ENCODE data around the gene VRK2.
"Not testable (repeated sequence)": the region's sequence is repeated elsewhere in the genome, so short reads cannot be mapped to it uniquely, and the experiment has no call there.

The VRK2 gene

DNA sequence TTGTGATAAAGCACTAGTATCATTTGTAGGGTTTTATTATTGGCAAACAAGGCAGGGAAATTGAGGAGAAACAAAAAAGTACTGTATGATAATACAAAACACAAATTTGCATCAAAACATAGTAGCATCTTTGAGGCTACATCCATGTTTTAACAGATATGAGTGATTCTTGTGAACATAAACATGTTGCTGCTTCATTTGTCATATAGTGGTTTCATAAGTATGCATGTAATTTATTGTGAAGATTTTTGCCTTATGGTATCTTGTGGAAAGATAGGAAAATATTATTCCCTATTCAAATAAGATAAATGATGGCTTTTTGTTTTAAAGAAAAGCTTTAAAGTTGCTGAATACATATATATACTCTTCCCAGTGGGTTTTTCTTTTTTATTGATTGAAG, 60.3 kb downstream of the VRK2 start:
- in situ Hi-C loops (cut with MboI; ENCODE audit: low sequenced_read_pairs): no loop called here

DNA sequence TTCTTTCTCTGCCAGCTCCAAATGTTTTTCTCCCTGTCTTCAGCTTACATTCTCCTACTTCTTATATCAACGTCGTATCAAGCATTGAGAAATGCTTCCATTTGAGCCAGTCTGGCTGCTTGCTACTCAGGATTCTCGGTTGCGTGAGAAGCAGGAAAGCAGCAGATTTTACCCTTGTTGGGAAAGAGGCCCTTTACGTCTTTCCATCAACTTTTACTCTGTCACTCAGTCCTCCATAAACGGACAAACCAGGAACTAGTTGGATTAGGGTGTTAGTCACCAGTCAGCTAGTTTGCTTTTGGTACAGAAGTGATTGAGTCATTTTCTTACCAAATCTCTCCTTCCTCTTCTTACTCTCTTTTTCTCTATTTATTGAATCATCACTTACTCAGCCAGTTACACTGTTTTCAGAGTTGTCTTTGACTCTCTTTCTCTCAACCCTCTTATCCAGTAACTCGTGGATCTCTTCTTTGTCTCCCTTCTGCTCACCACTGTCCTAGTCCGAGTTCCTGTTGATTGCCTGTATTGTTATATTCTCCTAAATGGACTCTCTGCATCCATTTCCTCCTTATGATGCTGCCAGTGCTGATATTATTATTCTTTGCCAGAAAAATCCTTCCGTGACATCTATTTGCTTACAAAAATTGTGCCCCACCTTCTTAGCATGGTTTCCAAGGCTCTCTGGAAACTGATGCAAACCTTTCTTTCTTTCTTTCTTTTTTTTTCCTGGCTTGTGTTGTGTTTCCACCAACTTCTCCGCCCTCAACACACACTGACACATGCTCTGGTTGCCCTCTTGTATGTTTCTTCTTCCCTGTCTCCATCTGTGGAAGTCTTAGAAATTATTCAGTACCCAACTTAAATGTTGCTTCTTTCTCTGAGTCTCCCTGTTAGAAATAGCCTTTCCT, 61.5 kb downstream of the VRK2 start:
- in situ Hi-C loops (cut with MboI; ENCODE audit: low sequenced_read_pairs): no loop called here

DNA sequence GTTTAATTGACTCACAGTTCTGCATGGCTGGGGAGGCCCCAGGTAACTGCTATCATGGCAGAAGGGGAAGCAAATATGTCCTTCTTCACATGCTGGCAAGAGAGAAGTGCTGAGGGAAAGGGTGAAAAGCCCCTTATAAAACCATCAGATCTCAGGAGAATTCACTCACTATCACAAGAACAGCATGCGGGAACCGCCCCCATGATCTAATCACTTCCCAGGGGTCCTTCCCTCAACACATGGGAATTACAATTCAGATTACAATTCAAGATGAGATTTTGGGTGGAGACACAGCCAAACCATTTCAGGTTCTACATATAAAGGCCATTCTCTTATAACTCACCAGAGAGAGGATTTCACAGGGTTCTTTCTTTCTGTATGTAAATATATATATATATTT, 62.9 kb downstream of the VRK2 start:
- in situ Hi-C loops (cut with MboI; ENCODE audit: low sequenced_read_pairs): no loop called here

DNA sequence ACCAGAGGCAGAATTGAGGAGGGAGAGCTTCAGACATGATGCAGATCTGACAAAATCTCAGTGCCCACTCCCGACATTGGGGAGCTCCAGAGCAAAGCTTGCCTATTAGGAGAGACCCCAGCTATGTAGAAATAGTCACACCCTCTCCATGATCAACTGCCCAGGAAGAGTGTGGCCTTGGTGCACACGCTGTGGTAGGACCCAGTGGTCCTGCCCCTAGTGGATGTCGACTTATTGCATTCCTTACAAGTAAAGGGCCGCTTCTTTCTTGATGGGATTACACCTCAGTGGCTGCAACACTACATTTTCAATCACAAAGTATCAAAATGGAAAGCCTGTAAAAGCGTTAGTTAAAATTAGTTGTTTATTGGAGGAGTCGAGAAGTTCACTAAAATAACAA, 64.2 kb downstream of the VRK2 start:
- in situ Hi-C loops (cut with MboI; ENCODE audit: low sequenced_read_pairs): no loop called here

DNA sequence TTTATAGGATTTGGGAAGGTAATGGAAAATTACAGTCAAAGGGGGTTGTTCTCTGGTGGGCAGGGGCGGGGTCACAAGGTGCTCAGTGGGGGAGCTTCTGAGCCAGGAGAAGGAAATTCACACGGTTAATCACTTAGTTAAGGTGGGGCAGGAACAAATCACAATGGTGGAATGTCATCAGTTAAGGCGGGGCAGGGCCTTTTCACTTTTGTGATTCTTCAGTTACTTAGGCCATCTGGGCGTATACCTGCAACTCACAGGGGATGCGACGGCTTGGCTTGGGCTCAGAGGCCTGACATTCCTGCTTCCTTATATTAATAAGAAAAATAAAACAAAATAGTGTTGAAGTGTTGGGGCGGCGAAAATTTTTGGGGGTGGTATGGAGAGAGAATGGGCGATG, 67.0 kb downstream of the VRK2 start:
- in situ Hi-C loops (cut with MboI; ENCODE audit: low sequenced_read_pairs): not testable (repeated sequence)

DNA sequence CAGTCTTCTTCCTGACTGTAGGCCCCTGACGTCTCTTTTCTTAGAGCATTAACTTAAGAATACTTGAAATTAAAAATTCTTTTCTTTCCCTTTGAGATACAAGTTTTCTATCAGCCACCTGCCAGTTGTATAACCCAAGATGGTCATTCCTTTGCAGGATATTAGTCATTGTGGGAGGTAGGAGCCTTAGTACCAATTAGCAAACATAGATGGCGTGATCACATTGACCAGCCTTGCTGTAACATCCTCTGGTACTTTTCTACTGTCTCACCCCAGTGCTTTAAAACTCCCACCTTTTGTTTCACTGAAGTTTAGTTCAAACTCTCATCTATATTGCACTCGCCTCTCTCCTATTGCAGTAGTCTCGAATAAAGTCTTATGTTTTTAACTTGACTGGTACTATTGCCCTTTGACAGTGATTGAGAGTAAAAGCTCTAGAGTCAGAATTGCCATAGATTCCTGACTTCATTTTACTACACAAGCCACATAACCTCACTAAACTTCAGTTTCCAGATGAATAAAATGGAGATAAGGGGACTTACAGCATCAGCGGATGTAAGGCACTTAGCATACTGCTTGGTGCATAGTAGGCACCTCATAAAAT, 74.1 kb downstream of the VRK2 start:
- in situ Hi-C loops (cut with MboI; ENCODE audit: low sequenced_read_pairs): no loop called here

DNA sequence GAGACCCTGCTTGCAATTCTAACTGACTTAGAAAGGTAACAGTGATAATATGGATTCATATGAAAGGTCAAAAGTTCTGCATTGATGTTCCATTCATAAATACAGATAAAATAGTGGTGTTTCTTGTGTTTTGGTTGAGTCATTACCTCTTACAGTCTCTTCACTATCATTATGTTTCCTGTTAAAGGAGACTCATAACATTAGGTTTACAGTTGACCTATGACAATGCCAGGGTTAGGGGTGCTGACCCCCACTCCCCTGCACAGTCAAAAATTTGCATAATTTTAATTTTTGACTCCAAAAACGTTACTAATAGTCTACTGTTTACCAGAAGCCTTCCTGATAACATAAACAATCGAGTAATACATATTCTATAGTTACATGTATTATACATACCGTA, 75.4 kb downstream of the VRK2 start:
- in situ Hi-C loops (cut with MboI; ENCODE audit: low sequenced_read_pairs): no loop called here

DNA sequence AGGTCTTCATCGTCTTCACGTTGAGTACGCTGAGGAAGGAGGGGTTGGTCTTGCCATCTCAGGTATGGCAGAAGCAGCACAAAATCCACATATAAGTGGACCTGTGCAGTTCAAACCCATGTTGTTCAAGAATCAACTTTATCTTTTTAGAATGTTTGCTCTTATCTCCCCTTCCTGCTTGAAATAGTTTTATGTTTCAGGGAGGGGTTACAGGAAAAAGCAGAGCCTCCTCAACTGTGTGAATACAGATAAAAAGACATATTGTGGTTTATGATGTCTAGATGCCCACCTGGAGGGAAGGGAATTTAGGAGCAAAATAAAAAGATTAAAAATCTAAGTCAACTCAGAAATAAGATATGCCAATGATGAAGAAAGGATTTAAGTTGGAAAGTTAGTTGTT, 75.9 kb downstream of the VRK2 start:
- in situ Hi-C loops (cut with MboI; ENCODE audit: low sequenced_read_pairs): no loop called here

DNA sequence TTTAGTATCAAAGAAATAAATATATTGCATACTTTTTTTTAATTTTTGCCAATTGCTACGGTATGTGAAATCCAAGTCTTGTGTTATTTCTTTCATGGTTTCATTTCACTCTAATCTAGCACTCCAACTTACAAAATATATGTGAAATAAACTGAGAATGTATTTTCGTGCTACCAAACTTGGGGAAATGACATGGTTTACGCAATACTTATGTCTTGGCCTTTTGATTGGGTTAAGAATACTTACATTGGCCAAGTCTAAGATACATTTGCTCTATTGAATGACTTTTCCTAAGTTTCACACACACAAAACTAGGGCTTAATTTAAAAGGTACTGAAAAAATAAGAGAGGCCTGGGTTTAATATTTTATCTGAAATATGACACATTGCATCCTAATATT, 80.5 kb downstream of the VRK2 start:
- in situ Hi-C loops (cut with MboI; ENCODE audit: low sequenced_read_pairs): no loop called here

DNA sequence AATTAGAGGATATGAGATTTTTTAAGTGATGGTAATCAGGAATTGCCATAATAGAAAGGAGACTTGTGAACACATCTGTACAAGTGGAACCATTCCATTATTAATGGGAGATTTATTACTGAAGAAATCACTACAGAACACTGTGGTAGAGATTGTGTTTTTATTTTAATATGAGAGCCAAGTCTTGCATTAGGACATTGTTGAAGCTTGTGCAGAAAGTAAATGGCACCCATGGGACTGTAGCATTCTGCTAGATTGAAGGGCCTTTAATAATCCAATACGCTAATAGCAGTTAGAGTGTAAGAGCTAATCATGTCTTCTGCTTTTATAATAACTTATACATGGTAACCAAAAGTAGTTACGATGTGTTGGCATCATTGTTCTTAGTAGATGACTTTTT, 83.6 kb downstream of the VRK2 start:
- in situ Hi-C loops (cut with MboI; ENCODE audit: low sequenced_read_pairs): no loop called here

DNA sequence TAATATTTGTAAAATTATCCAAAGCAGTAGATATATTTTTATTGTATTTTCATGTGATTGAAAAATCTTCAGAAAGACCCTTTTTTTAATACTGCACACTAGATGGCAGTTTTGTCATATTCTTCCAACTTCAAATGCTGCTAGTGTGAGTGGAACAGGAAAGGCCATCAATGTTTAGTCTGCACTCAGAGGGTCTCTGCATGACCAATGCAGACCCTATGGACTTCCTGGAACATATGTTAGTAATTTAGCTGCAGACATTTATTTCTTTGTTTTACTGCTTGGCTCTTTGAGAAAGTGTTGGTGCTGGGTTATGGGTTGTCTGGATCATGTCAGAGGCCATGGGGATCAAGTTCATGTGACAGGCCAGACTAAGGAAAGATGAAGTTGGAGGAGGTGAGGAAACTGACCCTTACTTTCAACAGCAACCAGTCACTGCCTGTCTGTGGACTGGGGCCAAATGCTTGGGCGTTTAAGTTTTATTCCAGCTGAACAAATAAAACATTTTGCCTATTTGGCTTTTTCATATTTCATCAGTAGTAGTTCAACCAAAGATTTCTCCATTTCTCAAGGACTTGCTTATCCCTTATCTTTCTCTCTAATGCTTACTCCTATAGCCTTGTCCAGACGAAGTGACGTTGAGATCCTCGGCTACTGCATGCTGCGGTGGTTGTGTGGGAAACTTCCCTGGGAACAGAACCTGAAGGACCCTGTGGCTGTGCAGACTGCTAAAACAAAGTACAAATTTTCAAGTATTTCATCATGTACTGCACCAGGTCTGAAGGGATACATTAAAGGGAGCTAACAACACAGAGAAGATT, 84.8 kb downstream of the VRK2 start:
- in situ Hi-C loops (cut with MboI; ENCODE audit: low sequenced_read_pairs): no loop called here

DNA sequence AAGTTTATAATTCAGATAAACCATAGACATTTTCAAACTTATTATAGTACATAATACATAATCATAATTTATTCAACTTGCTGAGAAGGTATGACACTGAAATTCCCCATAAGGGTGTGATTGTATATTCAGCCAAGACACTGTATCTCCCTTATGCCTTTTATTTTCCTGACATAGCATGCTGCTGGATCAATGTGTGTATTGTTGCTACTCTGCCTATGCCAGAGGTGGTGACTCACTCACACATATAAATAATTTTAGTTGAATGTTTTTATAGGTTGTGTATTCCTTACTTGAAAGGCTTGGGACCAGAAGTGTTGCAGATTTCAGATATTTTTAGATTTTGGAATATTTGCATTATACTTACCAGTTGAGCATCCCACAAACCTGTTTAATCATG, 86.8 kb downstream of the VRK2 start:
- in situ Hi-C loops (cut with MboI; ENCODE audit: low sequenced_read_pairs): no loop called here

DNA sequence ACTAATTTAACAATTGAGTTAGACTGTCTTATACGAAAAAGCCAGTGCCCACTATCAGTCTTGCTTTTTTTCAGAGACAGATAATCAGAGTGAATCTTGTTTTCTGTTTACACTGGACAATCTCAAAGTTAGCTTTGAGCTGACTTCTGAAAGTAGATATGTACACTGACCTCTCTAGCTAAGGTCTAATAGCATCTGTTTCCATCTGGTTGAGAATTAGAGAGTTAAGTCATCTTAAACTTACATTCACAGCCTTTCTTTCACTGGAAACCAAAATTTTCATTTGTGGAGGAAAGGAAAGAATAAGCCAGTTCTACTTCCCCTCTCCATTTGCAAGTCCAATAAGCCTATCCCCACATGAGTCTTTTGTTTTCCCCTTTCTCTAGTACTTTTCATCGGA, 89.3 kb downstream of the VRK2 start:
- in situ Hi-C loops (cut with MboI; ENCODE audit: low sequenced_read_pairs): no loop called here

DNA sequence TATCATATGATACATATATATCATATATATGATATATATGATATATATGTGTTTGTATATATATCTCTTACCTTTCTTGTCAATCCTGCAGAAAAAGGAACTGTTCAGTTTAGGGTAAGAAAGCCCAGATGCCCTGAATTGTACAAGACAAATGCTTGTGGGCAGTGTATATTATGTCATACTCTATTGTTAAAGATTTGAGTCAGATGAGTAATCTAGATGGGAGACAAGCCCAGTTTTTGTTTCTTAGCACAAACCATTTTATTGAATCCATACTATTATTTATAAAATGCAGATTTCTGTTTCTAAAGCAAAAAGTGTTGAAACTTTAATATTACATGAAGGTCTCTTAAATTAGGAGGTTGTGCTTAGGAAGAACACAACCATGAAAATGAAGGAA, 90.6 kb downstream of the VRK2 start:
- in situ Hi-C loops (cut with MboI; ENCODE audit: low sequenced_read_pairs): no loop called here

DNA sequence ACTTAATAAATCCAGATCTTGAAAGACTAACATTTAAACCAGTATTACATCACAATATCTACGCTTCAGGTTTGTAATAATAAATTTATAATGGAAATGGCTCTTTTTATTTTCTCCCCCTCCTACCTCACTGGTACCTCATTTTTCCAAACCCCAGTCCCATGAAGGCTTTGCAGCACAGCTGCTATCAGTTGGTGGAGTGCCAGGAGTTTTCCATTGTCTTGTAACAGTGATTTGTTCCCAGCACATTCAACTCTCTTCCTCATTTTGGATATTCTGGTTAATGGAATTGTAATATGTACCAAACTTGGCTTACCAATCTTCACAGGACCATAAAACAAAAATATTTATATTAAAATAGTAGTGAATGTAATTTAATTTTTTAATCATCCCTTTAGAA, 91.2 kb downstream of the VRK2 start:
- in situ Hi-C loops (cut with MboI; ENCODE audit: low sequenced_read_pairs): no loop called here

DNA sequence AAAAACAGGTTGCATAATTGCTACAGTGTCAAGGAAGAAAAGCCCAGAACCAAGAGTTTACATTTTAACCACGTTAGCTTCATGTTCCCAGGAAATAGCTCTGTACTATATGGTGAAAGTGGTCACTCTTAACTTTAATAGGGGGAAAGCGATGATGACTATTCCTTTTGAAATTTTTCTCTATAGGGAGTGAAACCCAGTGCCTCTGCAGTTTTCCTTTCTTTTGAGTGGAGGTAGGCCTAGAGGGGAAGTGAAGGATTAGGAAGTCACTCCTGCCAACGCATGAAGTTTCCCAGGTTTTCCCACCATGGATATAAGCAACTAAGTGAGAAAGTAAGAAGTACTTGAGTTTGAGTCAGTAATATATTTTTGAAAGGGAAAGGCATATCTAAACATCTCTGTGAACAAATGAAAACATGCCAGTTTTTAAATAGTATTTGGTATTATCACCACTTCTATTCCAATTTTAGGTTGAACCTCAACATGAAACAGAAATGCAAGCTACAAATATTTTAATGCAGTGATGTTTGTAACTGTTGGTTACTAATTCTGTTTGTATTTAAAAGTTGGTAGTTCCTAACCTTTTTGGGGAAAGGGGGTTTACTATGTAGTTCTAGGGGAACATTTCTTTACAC, 91.9 kb downstream of the VRK2 start:
- in situ Hi-C loops (cut with MboI; ENCODE audit: low sequenced_read_pairs): no loop called here

DNA sequence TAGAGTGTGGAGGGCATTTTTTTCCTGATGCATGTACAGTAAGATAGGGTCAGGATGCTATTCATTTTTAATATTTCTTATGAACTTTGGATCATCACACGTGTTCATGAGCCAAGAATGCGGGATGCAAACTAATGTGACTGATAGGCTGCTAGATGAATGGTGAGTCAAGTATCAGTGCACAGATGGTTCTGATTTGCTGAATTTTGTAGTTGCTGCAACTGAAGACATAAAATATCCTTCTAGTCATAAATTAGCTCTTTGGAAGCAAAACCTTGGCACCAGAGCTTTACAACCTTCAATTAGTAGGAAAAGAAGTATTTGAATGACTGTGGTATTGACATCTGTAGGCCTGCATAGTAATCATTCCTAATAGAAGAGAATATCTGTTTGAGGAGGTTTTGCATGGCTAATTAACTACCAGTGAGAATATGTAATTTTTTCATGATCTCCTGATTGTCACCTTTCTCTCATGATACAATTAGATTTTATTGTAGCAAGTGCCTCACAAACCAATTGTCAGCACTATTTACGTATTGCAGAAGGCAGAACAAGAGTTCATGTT, 94.0 kb downstream of the VRK2 start:
- in situ Hi-C loops (cut with MboI; ENCODE audit: low sequenced_read_pairs): no loop called here

DNA sequence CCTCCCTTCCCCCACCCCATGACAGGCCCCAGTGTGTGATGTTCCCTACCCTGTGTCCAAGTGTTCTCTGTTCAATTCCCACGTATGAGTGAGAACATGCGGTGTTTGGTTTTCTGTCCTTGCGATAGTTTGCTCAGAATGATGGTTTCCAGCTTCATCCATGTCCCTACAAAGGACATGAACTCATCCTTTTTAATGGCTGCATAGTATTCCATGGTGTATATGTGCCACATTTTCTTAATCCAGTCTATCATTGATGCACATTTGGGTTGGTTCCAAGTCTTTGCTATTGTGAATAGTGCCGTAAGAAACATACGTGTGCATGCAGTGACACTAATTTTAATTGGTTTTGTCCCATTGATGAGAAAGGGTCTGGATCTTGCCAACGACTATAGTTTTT, 99.2 kb downstream of the VRK2 start:
- in situ Hi-C loops (cut with MboI; ENCODE audit: low sequenced_read_pairs): not testable (repeated sequence)

DNA sequence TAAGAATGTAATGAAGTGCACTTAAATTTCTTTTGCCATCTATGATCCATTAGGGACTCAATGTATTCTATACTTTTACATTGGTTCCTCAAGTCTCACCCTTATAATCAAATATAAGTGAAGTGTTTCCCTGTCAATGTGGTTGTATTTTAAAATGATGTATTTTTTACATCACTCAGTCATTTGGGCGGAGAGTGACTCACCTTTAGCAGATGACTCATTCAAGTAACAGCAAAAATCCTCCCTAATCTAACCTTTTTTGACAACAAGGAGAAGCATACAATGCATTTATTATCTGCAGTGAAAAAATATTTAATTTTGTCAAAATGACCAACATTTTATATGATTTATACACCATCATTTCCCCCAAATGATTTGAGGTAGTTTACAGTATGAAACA, 100.1 kb downstream of the VRK2 start:
- in situ Hi-C loops (cut with MboI; ENCODE audit: low sequenced_read_pairs): no loop called here

DNA sequence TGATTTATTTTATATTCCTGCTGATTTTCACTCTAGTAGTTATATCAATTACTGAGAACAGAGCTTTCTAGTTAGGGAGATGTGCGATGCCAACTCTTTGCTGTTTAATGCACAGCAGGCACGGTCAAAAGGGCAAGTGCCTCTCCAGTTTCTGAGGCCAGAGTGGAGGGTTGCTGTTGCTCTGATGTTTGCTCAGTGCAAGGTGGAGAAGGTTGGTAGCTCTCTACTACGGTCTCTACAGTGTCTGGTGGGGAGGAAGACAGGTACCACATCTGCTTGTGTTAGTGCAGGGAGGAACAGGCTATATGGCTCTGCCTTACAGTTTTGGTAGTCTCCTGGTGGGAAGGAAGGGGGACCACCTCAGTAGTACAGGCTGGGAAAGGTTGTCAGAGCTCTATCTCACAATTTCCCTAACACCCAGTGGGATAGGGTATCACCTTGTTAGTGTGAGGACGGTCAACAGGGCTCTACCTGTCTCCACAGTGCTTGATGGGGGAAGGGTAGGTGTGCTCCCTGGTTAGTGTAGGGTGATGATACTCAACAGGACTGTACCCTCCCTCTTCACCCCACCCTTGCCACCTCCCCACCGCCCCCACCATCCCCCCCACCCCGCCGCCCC, 108.7 kb downstream of the VRK2 start:
- in situ Hi-C loops (cut with MboI; ENCODE audit: low sequenced_read_pairs): no loop called here

DNA sequence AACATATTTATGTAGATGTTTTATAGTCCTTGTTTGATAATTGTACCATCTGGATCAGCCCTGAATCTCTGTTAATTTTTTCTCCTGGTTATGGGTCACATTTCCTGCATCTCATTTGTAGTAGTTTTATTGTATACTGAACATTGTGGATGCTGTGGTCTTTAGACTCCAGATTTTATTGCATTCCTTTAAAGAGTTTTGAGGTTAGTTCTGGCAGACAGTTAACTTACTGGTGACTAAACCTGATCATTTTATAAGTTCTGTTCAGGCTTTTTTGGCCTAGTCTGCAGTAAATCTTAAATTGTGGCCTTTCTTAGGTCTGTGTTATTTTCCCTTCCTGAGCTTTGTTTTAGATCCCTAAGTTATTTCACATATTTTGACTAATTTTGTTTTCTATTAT, 110.2 kb downstream of the VRK2 start:
- in situ Hi-C loops (cut with MboI; ENCODE audit: low sequenced_read_pairs): no loop called here

Data from hTERT RPE-1 (cell line).